Mesenchymal stem cell (in vitro differentiated cells and primary cell): Measurements from ENCODE around the gene TVP23A.

ENCODE experiments used
- DNase-seq: peaks from one replicate; pipeline ENCODE4 v3.0.0-alpha.2; 2013
- H2AFZ ChIP-seq: one replicate; pipeline ENCODE4 v1.6.1; 2013; ENCODE audit warnings: low read depth, mild to moderate bottlenecking, control low read depth, inconsistent platforms, low read length, moderate library complexity
- H2AK5ac ChIP-seq: 2 replicates; pipeline ENCODE4 v1.6.1; 2013; ENCODE audit warnings: low read length, moderate library complexity, mild to moderate bottlenecking, inconsistent platforms; ENCODE audit not compliant: severe bottlenecking
- H2BK120ac ChIP-seq: one replicate; pipeline ENCODE4 v1.6.1; 2013; ENCODE audit warnings: low read depth, mild to moderate bottlenecking, inconsistent platforms, low read length, moderate library complexity
- H2BK12ac ChIP-seq, 2 experiments: one replicate each; pipeline ENCODE4 v1.6.1; 2013; ENCODE audit warnings: inconsistent platforms in 2 of 2, low read length in 2 of 2, mild to moderate bottlenecking in 2 of 2, moderate library complexity in 2 of 2, control low read depth in 1 of 2
- H2BK15ac ChIP-seq: one replicate; pipeline ENCODE4 v1.6.1; 2013; ENCODE audit warnings: mild to moderate bottlenecking, low read depth, inconsistent platforms; ENCODE audit not compliant: poor library complexity, severe bottlenecking
- H2BK5ac ChIP-seq: 2 replicates; pipeline ENCODE4 v1.6.1; 2013; ENCODE audit warnings: low read depth, mild to moderate bottlenecking, low read length, control low read depth, inconsistent platforms; ENCODE audit not compliant: poor library complexity, severe bottlenecking
- H3K14ac ChIP-seq, 2 experiments: one replicate each; pipeline ENCODE4 v1.6.1; 2013; ENCODE audit warnings: inconsistent platforms in 2 of 2, low read length in 2 of 2, control low read depth in 1 of 2, mild to moderate bottlenecking in 1 of 2, moderate library complexity in 1 of 2
- H3K18ac ChIP-seq, 2 experiments: one replicate each; pipeline ENCODE4 v1.6.1; 2013; ENCODE audit warnings: inconsistent platforms in 2 of 2, low read length in 2 of 2, control low read depth in 1 of 2, low read depth in 1 of 2, mild to moderate bottlenecking in 1 of 2
- H3K23ac ChIP-seq, 2 experiments: one replicate each; pipeline ENCODE4 v1.6.1; 2013; ENCODE audit warnings: inconsistent platforms in 2 of 2, low read length in 2 of 2, mild to moderate bottlenecking in 2 of 2, moderate library complexity in 2 of 2, control low read depth in 1 of 2
- H3K27ac ChIP-seq: 2 replicates; pipeline ENCODE4 v1.5.1; 2013; ENCODE audit warnings: mild to moderate bottlenecking, moderate library complexity, low read length, control low read depth, inconsistent platforms; ENCODE audit not compliant: poor library complexity, severe bottlenecking
- H3K27me3 ChIP-seq, 2 experiments: 2 replicates each; pipeline versions ENCODE4 v1.6.1 to v1.7.0; 2013; ENCODE audit warnings: low read length in 2 of 2, mild to moderate bottlenecking in 2 of 2, moderate library complexity in 2 of 2, control low read depth in 1 of 2, inconsistent platforms in 1 of 2; ENCODE audit not compliant: control insufficient read depth in 1 of 2, insufficient read depth in 1 of 2
- H3K36me3 ChIP-seq, 2 experiments: 2 replicates each; pipeline versions ENCODE4 v1.6.1 to v1.7.0; 2013; ENCODE audit warnings: low read length in 2 of 2, control low read depth in 1 of 2, inconsistent platforms in 1 of 2, low read depth in 1 of 2, mild to moderate bottlenecking in 1 of 2; ENCODE audit not compliant: insufficient read depth in 2 of 2, control insufficient read depth in 1 of 2
- H3K4ac ChIP-seq, 2 experiments: one replicate each; pipeline ENCODE4 v1.6.1; 2013; ENCODE audit warnings: inconsistent platforms in 2 of 2, low read length in 2 of 2, mild to moderate bottlenecking in 2 of 2, moderate library complexity in 2 of 2, control low read depth in 1 of 2, low read depth in 1 of 2
- H3K4me1 ChIP-seq: 2 replicates; pipeline ENCODE4 v1.6.1; 2013; ENCODE audit warnings: low read depth, low read length, control low read depth; ENCODE audit not compliant: control insufficient read depth, insufficient read depth
- H3K4me2 ChIP-seq: 2 replicates; pipeline ENCODE4 v1.6.1; 2013; ENCODE audit warnings: low read length, mild to moderate bottlenecking, inconsistent platforms; ENCODE audit not compliant: poor library complexity, severe bottlenecking
- H3K4me3 ChIP-seq, 2 experiments: 2 replicates each; pipeline versions ENCODE4 v1.5.1 to v1.7.0; 2013; ENCODE audit warnings: low read length in 2 of 2, mild to moderate bottlenecking in 2 of 2, control low read depth in 1 of 2, low read depth in 1 of 2; ENCODE audit not compliant: insufficient read depth in 1 of 2
- H3K79me1 ChIP-seq: replicated peaks from 2 replicates; pipeline ENCODE4 v1.6.1; 2013; ENCODE audit warnings: mild to moderate bottlenecking, control low read depth, low read length, inconsistent platforms; ENCODE audit not compliant: poor library complexity, severe bottlenecking
- H3K9ac ChIP-seq: 2 replicates; pipeline ENCODE4 v1.7.0; 2013; ENCODE audit warnings: mild to moderate bottlenecking, low read length, moderate library complexity
- H3K9me3 ChIP-seq: 2 replicates; pipeline ENCODE4 v1.7.0; 2013; ENCODE audit warnings: mild to moderate bottlenecking, low read length; ENCODE audit not compliant: control insufficient read depth
- H4K8ac ChIP-seq: one replicate; pipeline ENCODE4 v1.6.1; 2013; ENCODE audit warnings: inconsistent platforms, mild to moderate bottlenecking, low read length, moderate library complexity
- H4K91ac ChIP-seq: one replicate; pipeline ENCODE4 v1.6.1; 2013; ENCODE audit warnings: mild to moderate bottlenecking, low read length, inconsistent platforms
- WGBS: methylation state at CpG from one replicate; pipeline ENCODE4 v1.1.7; 2013; ENCODE audit warnings: mixed read lengths; 5-methylcytosine and 5-hydroxymethylcytosine counted together

Gene TVP23A

GRCh38 chr16:10754941-10755340 is 63.7 kb downstream of the TVP23A start:
- no peak overlapping the region for H2AFZ ChIP-seq
- no peaks in the 10 kb centered on the region for H3K27me3 ChIP-seq
- H2AK5ac ChIP-seq, result no peak overlapping the region
- no peak overlapping the region for H2BK120ac ChIP-seq
- H3K14ac ChIP-seq, result no peak overlapping the region
- no peak overlapping the region for H2BK12ac ChIP-seq
- peaks cover 4% of the 10 kb centered on the region for H3K4me1 ChIP-seq
- no peak overlapping the region for H3K23ac ChIP-seq
- no peak overlapping the region for H4K91ac ChIP-seq
- H3K27ac ChIP-seq, result no peak overlapping the region
- H3K79me1 ChIP-seq, result no peaks in the 10 kb centered on the region
- no peaks in the 10 kb centered on the region for H3K9me3 ChIP-seq
- H3K4me2 ChIP-seq, result no peak overlapping the region
- no peak overlapping the region for H3K4ac ChIP-seq
- H4K8ac ChIP-seq, result no peak overlapping the region
- 86% methylated on average over 2 of the region's 4 CpGs for WGBS
- H3K9ac ChIP-seq, result no peak overlapping the region
- no peak overlapping the region for H2BK5ac ChIP-seq
- peaks cover 42 to 63% of the 10 kb centered on the region in 2 experiments for H3K36me3 ChIP-seq
- no peak overlapping the region for H3K4me3 ChIP-seq
- DNase-seq, result peak; percentile 55
- H2BK15ac ChIP-seq, result no peak overlapping the region
- H3K18ac ChIP-seq, result no peak overlapping the region

GRCh38 chr16:10753670-10754069 is 64.9 kb downstream of the TVP23A start:
- H3K4me1 ChIP-seq, result peaks cover 7% of the 10 kb centered on the region
- H3K9ac ChIP-seq, result no peak overlapping the region
- no peak overlapping the region for H3K4me3 ChIP-seq
- no peak overlapping the region for H3K4ac ChIP-seq
- H2BK120ac ChIP-seq, result no peak overlapping the region
- no peaks in the 10 kb centered on the region for H3K79me1 ChIP-seq
- no peak overlapping the region for H2BK15ac ChIP-seq
- H3K36me3 ChIP-seq, result peaks cover 35 to 51% of the 10 kb centered on the region in 2 experiments
- H2BK12ac ChIP-seq, result no peak overlapping the region
- 100% methylated on average over 5 of the region's 7 CpGs for WGBS
- no peaks in the 10 kb centered on the region for H3K9me3 ChIP-seq
- H3K27me3 ChIP-seq, result no peaks in the 10 kb centered on the region
- H4K91ac ChIP-seq, result no peak overlapping the region
- H2AK5ac ChIP-seq, result no peak overlapping the region
- no peak overlapping the region for H3K4me2 ChIP-seq
- H2BK5ac ChIP-seq, result no peak overlapping the region
- H3K27ac ChIP-seq, result no peak overlapping the region
- no peak overlapping the region for H3K23ac ChIP-seq
- H3K14ac ChIP-seq, result no peak overlapping the region
- no peak for DNase-seq
- no peak overlapping the region for H3K18ac ChIP-seq
- no peak overlapping the region for H2AFZ ChIP-seq
- H4K8ac ChIP-seq, result no peak overlapping the region

- no peak overlapping the region for H2AK5ac ChIP-seq
- no peaks in the 10 kb centered on the region for H3K27me3 ChIP-seq
- H3K4ac ChIP-seq, result no peak overlapping the region
- H3K14ac ChIP-seq, result no peak overlapping the region
- peaks cover 31 to 49% of the 10 kb centered on the region in 2 experiments for H3K36me3 ChIP-seq
- H2BK5ac ChIP-seq, result no peak overlapping the region
- H2BK12ac ChIP-seq, result no peak overlapping the region
- H4K91ac ChIP-seq, result no peak overlapping the region
- H3K23ac ChIP-seq, result no peak overlapping the region
- 96% methylated on average over 10 of the region's 10 CpGs for WGBS
- H3K79me1 ChIP-seq, result no peaks in the 10 kb centered on the region
- no peak overlapping the region for H3K4me2 ChIP-seq
- H2BK15ac ChIP-seq, result no peak overlapping the region
- H3K9me3 ChIP-seq, result no peaks in the 10 kb centered on the region
- no peak overlapping the region for H3K27ac ChIP-seq
- H2BK120ac ChIP-seq, result no peak overlapping the region
- no peak overlapping the region for H4K8ac ChIP-seq
- H3K9ac ChIP-seq, result no peak overlapping the region
- no peak overlapping the region for H2AFZ ChIP-seq
- H3K4me1 ChIP-seq, result peaks cover 7% of the 10 kb centered on the region
- H3K18ac ChIP-seq, result no peak overlapping the region
- no peak overlapping the region for H3K4me3 ChIP-seq
- DNase-seq, result no peak
Measured at GRCh38 chr16:10752843-10753523, 65.6 kb downstream of the TVP23A start.

GRCh38 chr16:10751291-10751697 is 67.3 kb downstream of the TVP23A start:
- Histone ChIP-seq H3K36me3 (peaks cover 32 to 46% of the 10 kb centered on the region in 2 experiments), H3K79me1 (peaks cover 2% of the 10 kb centered on the region), H3K4me1 (peaks cover 6% of the 10 kb centered on the region), H2AK5ac (no peak overlapping the region), H3K18ac (no peak overlapping the region), H3K14ac (no peak overlapping the region), H3K27ac (no peak overlapping the region), H2BK120ac (no peak overlapping the region), H2BK5ac (no peak overlapping the region), H3K4me3 (no peak overlapping the region), H2BK15ac (no peak overlapping the region), H3K27me3 (no peaks in the 10 kb centered on the region), H3K4me2 (no peak overlapping the region), H2AFZ (no peak overlapping the region), H3K9me3 (no peaks in the 10 kb centered on the region), H3K4ac (no peak overlapping the region), H2BK12ac (no peak overlapping the region), H3K9ac (no peak overlapping the region), H4K8ac (no peak overlapping the region), H3K23ac (no peak overlapping the region), H4K91ac (no peak overlapping the region)
- WGBS, result 89% methylated on average over 13 of the region's 13 CpGs
- peak; percentile 37 for DNase-seq
